Activated naive CD4-positive, alpha-beta T cell treated with anti-CD3 and anti-CD28 coated beads, Interleukin-2, amount 50 U/mL, for 24 hours (primary cell): Measurements from ENCODE around the gene ISCA2.

ENCODE experiments used
- H3K27ac Mint-ChIP-seq: one replicate; pipeline ENCODE4 v1.8.0; 2021; ENCODE audit warnings: mild to moderate bottlenecking, mixed read lengths
- H3K27me3 Mint-ChIP-seq: one replicate; pipeline ENCODE4 v1.8.0; 2021; ENCODE audit warnings: mixed read lengths
- H3K36me3 Mint-ChIP-seq: one replicate; pipeline ENCODE4 v1.8.0; 2021; ENCODE audit warnings: mixed read lengths
- H3K4me1 Mint-ChIP-seq: one replicate; pipeline ENCODE4 v1.8.0; 2021; ENCODE audit warnings: mixed read lengths
- H3K4me3 Mint-ChIP-seq: one replicate; pipeline ENCODE4 v1.8.0; 2021; ENCODE audit warnings: mild to moderate bottlenecking, mixed read lengths
- H3K9me3 Mint-ChIP-seq: one replicate; pipeline ENCODE4 v1.8.0; 2021; ENCODE audit warnings: mixed read lengths

ISCA2 gene

GRCh38 chr14:74546416-74546815 is 52.9 kb downstream of the ISCA2 start:
- H3K27me3 Mint-ChIP-seq: no peaks in the 10 kb centered on the region

More at GRCh38 chr14:74546416-74546815, 52.9 kb downstream of the ISCA2 start:
- no peaks in the 10 kb centered on the region for H3K4me1 Mint-ChIP-seq
- no peaks in the 10 kb centered on the region for H3K9me3 Mint-ChIP-seq
- H3K4me3 Mint-ChIP-seq: no peak overlapping the region
- H3K36me3 Mint-ChIP-seq: no peaks in the 10 kb centered on the region
- H3K27ac Mint-ChIP-seq: no peak overlapping the region
